HS-5 (cell line): Measurements from ENCODE around the gene LHFPL3.
"Not testable (repeated sequence)": the region's sequence is repeated elsewhere in the genome, so short reads cannot be mapped to it uniquely, and the experiment has no call there.

Experiments
- DNase-seq: peaks from one replicate; pipeline ENCODE4 v3.0.0-alpha.2; 2012; ENCODE audit warnings: low read depth

The LHFPL3 gene

GRCh38 chr7:104695563-104695962, 367.2 kb downstream of the LHFPL3 start:
- DNase-seq: no peak

- DNase-seq: no peak
Measured at GRCh38 chr7:104700336-104700735, 371.9 kb downstream of the LHFPL3 start.

- not testable (repeated sequence) for DNase-seq
Measured at GRCh38 chr7:104721027-104721426, 392.6 kb downstream of the LHFPL3 start.

- no peak for DNase-seq
Measured at GRCh38 chr7:104723001-104723400, 394.6 kb downstream of the LHFPL3 start.

GRCh38 chr7:104758504-104758903, 430.1 kb downstream of the LHFPL3 start:
- DNase-seq: peak; percentile 13

- DNase-seq: no peak
Measured at GRCh38 chr7:104761892-104762291, 433.5 kb downstream of the LHFPL3 start.

- no peak for DNase-seq
Measured at GRCh38 chr7:104767113-104767512, 438.7 kb downstream of the LHFPL3 start.

GRCh38 chr7:104767826-104768536, 439.6 kb downstream of the LHFPL3 start:
- DNase-seq: no peak

- DNase-seq: no peak
Measured at GRCh38 chr7:104772405-104773345, 444.3 kb downstream of the LHFPL3 start.

GRCh38 chr7:104773796-104774195, 445.4 kb downstream of the LHFPL3 start:
- DNase-seq: no peak

- DNase-seq: no peak
Measured at GRCh38 chr7:104775531-104775930, 447.1 kb downstream of the LHFPL3 start.

GRCh38 chr7:104777301-104777800, 448.9 kb downstream of the LHFPL3 start:
- no peak for DNase-seq

- no peak for DNase-seq
Measured at GRCh38 chr7:104779888-104780287, 451.5 kb downstream of the LHFPL3 start.

GRCh38 chr7:104784686-104785085, 456.3 kb downstream of the LHFPL3 start:
- no peak for DNase-seq

GRCh38 chr7:104789780-104790179, 461.4 kb downstream of the LHFPL3 start:
- no peak for DNase-seq

- no peak for DNase-seq
Measured at GRCh38 chr7:104790440-104790839, 462.0 kb downstream of the LHFPL3 start.

- DNase-seq: no peak
Measured at GRCh38 chr7:104791080-104791479, 462.7 kb downstream of the LHFPL3 start.

- no peak for DNase-seq
Measured at GRCh38 chr7:104793066-104793465, 464.7 kb downstream of the LHFPL3 start.

- no peak for DNase-seq
Measured at GRCh38 chr7:104794154-104794553, 465.8 kb downstream of the LHFPL3 start.

GRCh38 chr7:104794589-104794988, 466.2 kb downstream of the LHFPL3 start:
- no peak for DNase-seq

- DNase-seq: no peak
Measured at GRCh38 chr7:104795086-104795485, 466.7 kb downstream of the LHFPL3 start.

GRCh38 chr7:104795616-104796398, 467.4 kb downstream of the LHFPL3 start:
- DNase-seq: no peak
